ENCODE data around the gene RAB11FIP2.

- TF ChIP-seq CTCF (IDR thresholded peaks at IDR 0.05): no peak
- TF ChIP-seq POLR2AphosphoS5 (IDR thresholded peaks at IDR 0.05): no peak
These were observed 11.3 kb downstream of the RAB11FIP2 start for GRCh38 chr10:118035354-118036005.
